Bronchial epithelial cell (primary cell): ENCODE measurements around the gene JAZF1. TPM values are rescaled to one million over a fixed set of nuclear protein-coding genes. Genes with fewer than 3 reads are reported as not detected.
A peak's percentile ranks its signal among the peaks of the same experiment; 100 is the strongest.
"Not testable (repeated sequence)": the region's sequence is repeated elsewhere in the genome, so short reads cannot be mapped to it uniquely, and the experiment has no call there.

Experiments used
- DNase-seq: peaks from one replicate; pipeline ENCODE4 v3.0.0-alpha.2; 2010; ENCODE audit warnings: low read depth
- FAIRE-seq: peaks from 2 replicates; lab custom pipeline; 2011; peaks lifted over from hg19 to GRCh38; lab: Jason Lieb, UNC
- H3K27me3 ChIP-seq: 2 replicates; pipeline ENCODE4 v1.5.1; 2011; ENCODE audit warnings: low read length; ENCODE audit not compliant: control insufficient read depth, insufficient read depth
- H3K36me3 ChIP-seq: 2 replicates; pipeline ENCODE4 v1.5.1; 2011; ENCODE audit warnings: low read length; ENCODE audit not compliant: control insufficient read depth, insufficient read depth
- H3K4me3 ChIP-seq: 2 replicates; pipeline ENCODE4 v1.5.1; 2011; ENCODE audit warnings: mild to moderate bottlenecking, low read depth, low read length, control low read depth
- CTCF ChIP-seq: IDR thresholded peaks from 2 replicates; pipeline ENCODE4 v1.5.1; 2011; ENCODE audit warnings: mild to moderate bottlenecking, moderate library complexity, low read length, control low read depth, inconsistent platforms; ENCODE audit not compliant: insufficient read depth, severe bottlenecking
- total RNA-seq: library from RNA; depleted of rRNA; stranded (reverse); fragments of >200 nt; gene quantifications from 2 replicates; pipeline ENCODE4 v1.2.1, GENCODE V29; 2014

JAZF1 gene
- total RNA-seq, 1 donor from 2014 or later, result 1.1 TPM

- FAIRE-seq (no peak), DNase-seq (no peak)
- Histone ChIP-seq H3K4me3 (no peak overlapping the region), H3K27me3 (no peaks in the 10 kb centered on the region), H3K36me3 (no peaks in the 10 kb centered on the region)
- TF ChIP-seq CTCF, result no peak
Observed at GRCh38 chr7:27895551-27895950, 285.0 kb downstream of the JAZF1 start.

GRCh38 chr7:27890205-27890849, 290.3 kb downstream of the JAZF1 start:
- Histone ChIP-seq H3K4me3 (no peak overlapping the region), H3K36me3 (no peaks in the 10 kb centered on the region), H3K27me3 (no peaks in the 10 kb centered on the region)
- no peak for FAIRE-seq
- no peak for DNase-seq
- no peak for TF ChIP-seq CTCF

- H3K27me3 ChIP-seq, result no peaks in the 10 kb centered on the region
- peak; percentile 11 for DNase-seq
- FAIRE-seq, result no peak
- H3K4me3 ChIP-seq, result no peak overlapping the region
- TF ChIP-seq CTCF, result no peak
- H3K36me3 ChIP-seq, result no peaks in the 10 kb centered on the region
Observed at GRCh38 chr7:27889800-27890199, 290.8 kb downstream of the JAZF1 start.

GRCh38 chr7:27888736-27889135, 291.9 kb downstream of the JAZF1 start:
- FAIRE-seq, result no peak
- H3K36me3 ChIP-seq, result no peaks in the 10 kb centered on the region
- no peak for DNase-seq
- no peak for TF ChIP-seq CTCF
- H3K27me3 ChIP-seq, result no peaks in the 10 kb centered on the region
- no peak overlapping the region for H3K4me3 ChIP-seq

GRCh38 chr7:27886710-27887109, 293.9 kb downstream of the JAZF1 start:
- not testable (repeated sequence) for DNase-seq, FAIRE-seq

GRCh38 chr7:27885652-27886051, 294.9 kb downstream of the JAZF1 start:
- no peak for DNase-seq
- H3K4me3 ChIP-seq, result no peak overlapping the region
- TF ChIP-seq CTCF, result no peak
- H3K27me3 ChIP-seq, result no peaks in the 10 kb centered on the region
- H3K36me3 ChIP-seq, result no peaks in the 10 kb centered on the region
- FAIRE-seq, result no peak

More at GRCh38 chr7:27886710-27887109, 293.9 kb downstream of the JAZF1 start:
- not testable (repeated sequence) for H3K4me3 ChIP-seq, H3K27me3 ChIP-seq, H3K36me3 ChIP-seq
